Ovary (tissue), 9 donors: ENCODE measurements around the gene BCAT1. TPM values are rescaled to one million over a fixed set of nuclear protein-coding genes. Genes with fewer than 3 reads are reported as not detected.

Source experiments
- DNase-seq, 5 donors: peaks; one replicate each; pipeline ENCODE4 v3.0.0-alpha.2; 2019 to 2020
- H3K27ac ChIP-seq, 2 donors: fragments of 200-600 bp; one replicate each; pipeline versions ENCODE4 v1.5.1 to v1.8.0; 2019 to 2022
- H3K27me3 ChIP-seq: fragments of 200-600 bp; one replicate; pipeline ENCODE4 v1.8.0; 2022
- H3K36me3 ChIP-seq: fragments of 200-600 bp; sonication (generic); one replicate; pipeline ENCODE4 v1.5.1; 2019
- H3K4me1 ChIP-seq: one replicate; pipeline ENCODE4 v1.8.1; 2013; ENCODE audit warnings: mild to moderate bottlenecking, moderate library complexity; ENCODE audit not compliant: insufficient read depth
- H3K4me3 ChIP-seq: fragments of 200-600 bp; sonication (generic); one replicate; pipeline ENCODE4 v1.5.1; 2017
- H3K9me3 ChIP-seq, 2 donors: fragments of 200-600 bp in 1 of 2; sonication (generic) in 1 of 2; one replicate each; pipeline versions ENCODE4 v1.5.1 to v1.8.1; 2013 to 2019; ENCODE audit warnings: mild to moderate bottlenecking in 1 of 2, moderate library complexity in 1 of 2
- CTCF ChIP-seq, 3 donors: fragments of 450-650 bp in 2 of 3; fragments of 200-600 bp in 1 of 3; IDR thresholded peaks; one replicate each; pipeline versions ENCODE4 v1.5.1 to v1.8.0; 2016 to 2022; ENCODE audit warnings: antibody characterized with exemption in 3 of 3, mild to moderate bottlenecking in 1 of 3
- EP300 ChIP-seq: sonication (generic); formaldehyde crosslinking; IDR thresholded peaks from one replicate; pipeline ENCODE4 v1.6.1; 2017; ENCODE audit warnings: antibody characterized with exemption
- POLR2A ChIP-seq: fragments of 450-650 bp; IDR thresholded peaks from one replicate; pipeline ENCODE4 v1.6.1; 2017; ENCODE audit warnings: antibody characterized with exemption, mild to moderate bottlenecking, moderate library complexity
- WGBS, 3 donors: extraction: QIAGEN DNeasy Blood & Tissue Kit in 1 of 3; methylation state at CpG; one replicate each; pipeline versions ENCODE4 v1.1.5 to v1.1.7; 2013 to 2017; 5-methylcytosine and 5-hydroxymethylcytosine counted together
- intact Hi-C, 4 donors: fragments of 100-400 bp; cut with DNase I; formaldehyde crosslinking; loops; one replicate each; pipeline versions ENCODE4 v1.11.0 to v1.15.1; 2022 to 2023
- polyA plus RNA-seq, 2 donors: library from polyadenylated mRNA; stranded (reverse); fragments of 200-250 nt in 1 of 2; fragments of 350-450 nt in 1 of 2; fragmentation: Illumina TruSeq in 1 of 2; extraction: RNeasy Lipid Tissue Mini Kit (QIAGEN cat#74804) in 1 of 2; gene quantifications; one replicate each; pipeline ENCODE4 v1.2.3, GENCODE V29; 2013 to 2014
- total RNA-seq, 7 donors: library from RNA; depleted of rRNA in 2 of 7; stranded (reverse); fragments of >200 nt in 2 of 7; fragmentation: NEBNext Ultra II Directional in 3 of 7; extraction: Animal tissue kit (Norgen Biotek cat#: 25700) in 3 of 7; gene quantifications; one replicate each; pipeline versions ENCODE4 v1.1.0 to v1.2.4, GENCODE V29; 2016 to 2023
- donor health status: DM: no; HTN: no; CAD: no; lungs with moderate emphysema.
- donor health status: DM: no; HTN: no; CAD: no.
- donor health status: Bipolar disorder and iron deficiency.
- donor health status: DM: yes; HTN: yes; CAD: no.
- donor health status: DM: no; HTN: no; CAD: no.
- donor health status: DM: yes; HTN: yes; CAD: no.

The BCAT1 gene
- total and polyA plus RNA-seq, 9 donors, result 12.0 to 106 (median 31.7) TPM

- no peaks in the 10 kb centered on the region for H3K4me1 ChIP-seq
- intact Hi-C loops, result no loop called here
- no peaks in the 10 kb centered on the region for H3K27me3 ChIP-seq
- DNase-seq, result no peak
- H3K27ac ChIP-seq, result no peak overlapping the region
- no peaks in the 10 kb centered on the region for H3K36me3 ChIP-seq
- TF ChIP-seq POLR2A (no peak), EP300 (no peak), CTCF (IDR thresholded peaks at IDR 0.05) (no peak)
- 56 to 65% (median 56%) methylated on average over 4 of the region's 4 CpGs for WGBS, 3 donors
- H3K9me3 ChIP-seq, result no peaks in the 10 kb centered on the region
- no peak overlapping the region for H3K4me3 ChIP-seq
Measured at GRCh38 chr12:24977060-24977459, 28.2 kb upstream of the BCAT1 start.

GRCh38 chr12:24975425-24975824, 26.5 kb upstream of the BCAT1 start:
- no peaks in the 10 kb centered on the region for H3K9me3 ChIP-seq
- H3K4me1 ChIP-seq, result no peaks in the 10 kb centered on the region
- TF ChIP-seq CTCF (IDR thresholded peaks at IDR 0.05) (no peak), EP300 (no peak), POLR2A (no peak)
- H3K4me3 ChIP-seq, result no peak overlapping the region
- H3K36me3 ChIP-seq, result no peaks in the 10 kb centered on the region
- H3K27me3 ChIP-seq, result no peaks in the 10 kb centered on the region
- H3K27ac ChIP-seq, result no peak overlapping the region
- DNase-seq, result no peak
- intact Hi-C loops, result no loop called here

GRCh38 chr12:24974216-24974615, 25.3 kb upstream of the BCAT1 start:
- intact Hi-C loops, result no loop called here
- no peaks in the 10 kb centered on the region for H3K27me3 ChIP-seq
- H3K27ac ChIP-seq, result no peak overlapping the region
- H3K4me3 ChIP-seq, result no peak overlapping the region
- no peak for TF ChIP-seq POLR2A
- TF ChIP-seq CTCF (IDR thresholded peaks at IDR 0.05), result no peak
- TF ChIP-seq EP300, result no peak
- no peak for DNase-seq
- WGBS, 3 donors, result 74 to 86% (median 81%) methylated on average over 3 of the region's 3 CpGs
- H3K36me3 ChIP-seq, result no peaks in the 10 kb centered on the region
- H3K4me1 ChIP-seq, result no peaks in the 10 kb centered on the region
- no peaks in the 10 kb centered on the region for H3K9me3 ChIP-seq

- no peaks in the 10 kb centered on the region for H3K27me3 ChIP-seq
- H3K27ac ChIP-seq, result no peak overlapping the region
- no peak for DNase-seq
- no peaks in the 10 kb centered on the region for H3K4me1 ChIP-seq
- no peak overlapping the region for H3K4me3 ChIP-seq
- no peaks in the 10 kb centered on the region for H3K9me3 ChIP-seq
- 97 to 100% (median 98%) methylated on average over 1 of the region's 1 CpG for WGBS, 3 donors
- intact Hi-C loops, result no loop called here
- TF ChIP-seq CTCF (IDR thresholded peaks at IDR 0.05) (no peak), EP300 (no peak), POLR2A (no peak)
- no peaks in the 10 kb centered on the region for H3K36me3 ChIP-seq
Measured at GRCh38 chr12:24972078-24972477, 23.2 kb upstream of the BCAT1 start.

GRCh38 chr12:24970177-24970576, 21.3 kb upstream of the BCAT1 start:
- TF ChIP-seq EP300 (no peak), POLR2A (no peak), CTCF (IDR thresholded peaks at IDR 0.05) (no peak)
- 82 to 95% (median 86%) methylated on average over 6 of the region's 6 CpGs for WGBS, 3 donors
- intact Hi-C loops, result no loop called here

More at GRCh38 chr12:24970177-24970576, 21.3 kb upstream of the BCAT1 start:
- Histone ChIP-seq H3K4me1 (no peaks in the 10 kb centered on the region), H3K27ac (no peak overlapping the region), H3K4me3 (no peak overlapping the region), H3K36me3 (no peaks in the 10 kb centered on the region), H3K9me3 (no peaks in the 10 kb centered on the region), H3K27me3 (no peaks in the 10 kb centered on the region)
- no peak for DNase-seq
